ENCODE data around the gene CHD3. TPM values are rescaled to one million over a fixed set of nuclear protein-coding genes. Genes with fewer than 3 reads are reported as not detected.

CHD3 gene
- total RNA-seq, 4 donors from 2014 or later = 36.1 to 99.9 (median 45.1) TPM

- Histone ChIP-seq H3K4me1 (peaks cover 0 to 64% (median 12%) of the 10 kb centered on the region in 4 donors), H3K4me3 (peak overlapping the region; percentile 62 to 89 (median 82)), H3K36me3 (peaks cover 0 to 8% (median 0%) of the 10 kb centered on the region in 3 donors), H3K9me3 (no peaks in the 10 kb centered on the region), H3K27me3 (no peaks in the 10 kb centered on the region), H3K27ac (peak overlapping the region; percentile 89 to 96 (median 94))
- peak; percentile 22 to 65 (median 50) for DNase-seq
- TF ChIP-seq, protein P1, sequence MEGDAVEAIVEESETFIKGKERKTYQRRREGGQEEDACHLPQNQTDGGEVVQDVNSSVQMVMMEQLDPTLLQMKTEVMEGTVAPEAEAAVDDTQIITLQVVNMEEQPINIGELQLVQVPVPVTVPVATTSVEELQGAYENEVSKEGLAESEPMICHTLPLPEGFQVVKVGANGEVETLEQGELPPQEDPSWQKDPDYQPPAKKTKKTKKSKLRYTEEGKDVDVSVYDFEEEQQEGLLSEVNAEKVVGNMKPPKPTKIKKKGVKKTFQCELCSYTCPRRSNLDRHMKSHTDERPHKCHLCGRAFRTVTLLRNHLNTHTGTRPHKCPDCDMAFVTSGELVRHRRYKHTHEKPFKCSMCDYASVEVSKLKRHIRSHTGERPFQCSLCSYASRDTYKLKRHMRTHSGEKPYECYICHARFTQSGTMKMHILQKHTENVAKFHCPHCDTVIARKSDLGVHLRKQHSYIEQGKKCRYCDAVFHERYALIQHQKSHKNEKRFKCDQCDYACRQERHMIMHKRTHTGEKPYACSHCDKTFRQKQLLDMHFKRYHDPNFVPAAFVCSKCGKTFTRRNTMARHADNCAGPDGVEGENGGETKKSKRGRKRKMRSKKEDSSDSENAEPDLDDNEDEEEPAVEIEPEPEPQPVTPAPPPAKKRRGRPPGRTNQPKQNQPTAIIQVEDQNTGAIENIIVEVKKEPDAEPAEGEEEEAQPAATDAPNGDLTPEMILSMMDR (IDR thresholded peaks at IDR 0.05) = no peak
- no peak for TF ChIP-seq POLR2A (IDR thresholded peaks at IDR 0.05)
Observed at GRCh38 chr17:7884581-7885366, 3.8 kb upstream of the CHD3 start.

DNA sequence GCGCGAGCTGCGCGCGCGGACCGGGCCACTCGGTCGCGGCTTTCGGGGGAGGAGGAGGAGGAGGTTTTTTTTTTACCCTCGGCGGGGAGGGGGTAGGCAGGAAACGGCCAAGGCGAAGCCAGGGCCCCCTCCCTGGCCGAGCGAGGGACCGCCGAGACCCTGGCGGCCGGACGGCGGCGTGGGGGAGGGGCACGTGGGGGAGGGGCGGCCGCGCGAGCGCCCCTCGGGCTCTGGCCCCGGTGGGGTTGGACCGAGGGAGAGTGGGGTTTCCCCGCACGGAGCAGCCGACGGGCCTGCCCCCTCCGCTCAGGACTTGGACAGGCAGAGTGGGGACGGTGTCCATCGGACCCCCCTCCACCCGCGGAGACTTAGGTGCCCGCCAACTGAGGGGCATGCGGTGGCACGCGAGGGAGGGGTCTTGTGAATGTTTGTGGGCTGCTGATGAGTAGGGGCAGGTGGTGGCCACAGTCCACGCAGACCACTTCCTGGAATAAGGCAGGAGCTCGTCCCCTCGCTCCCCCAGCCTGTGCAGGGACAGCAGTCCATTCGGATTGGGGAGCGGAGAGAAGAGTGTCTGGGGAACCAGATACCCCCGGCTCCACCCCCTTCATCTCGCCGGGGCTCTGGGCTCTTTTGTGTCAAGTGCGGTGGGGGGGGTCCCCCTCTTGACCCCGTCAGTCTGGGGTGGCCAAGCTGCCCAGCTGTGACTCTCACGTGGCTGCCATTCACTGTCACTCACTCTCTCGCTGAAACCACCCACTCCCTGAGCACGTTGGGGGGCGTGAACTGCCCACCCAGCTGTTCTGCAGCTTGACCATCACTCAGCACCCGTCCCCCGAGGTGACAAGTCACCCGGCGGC, 3.0 kb upstream of the CHD3 start:
- TF ChIP-seq, protein P1 (IDR thresholded peaks at IDR 0.05) = no peak
- no peak for TF ChIP-seq POLR2A (IDR thresholded peaks at IDR 0.05)
- H3K27ac ChIP-seq = peak overlapping the region; percentile 89 to 96 (median 94)
- H3K27me3 ChIP-seq = no peaks in the 10 kb centered on the region
- H3K4me3 ChIP-seq = peak overlapping the region; percentile 62 to 89 (median 82)
- H3K36me3 ChIP-seq = peaks cover 0 to 7% (median 0%) of the 10 kb centered on the region in 3 donors
- DNase-seq = peak; percentile 45 to 73 (median 62)
- H3K4me1 ChIP-seq = peaks cover 0 to 70% (median 12%) of the 10 kb centered on the region in 4 donors
- H3K9me3 ChIP-seq = no peaks in the 10 kb centered on the region

GRCh38 chr17:7886227-7887037, 2.2 kb upstream of the CHD3 start:
- H3K27ac ChIP-seq = peak overlapping the region; percentile 89 to 96 (median 94)
- H3K27me3 ChIP-seq = no peaks in the 10 kb centered on the region
- no peaks in the 10 kb centered on the region for H3K9me3 ChIP-seq
- H3K36me3 ChIP-seq = peaks cover 0 to 12% (median 0%) of the 10 kb centered on the region in 3 donors
- TF ChIP-seq POLR2A (IDR thresholded peaks at IDR 0.05) = no peak
- TF ChIP-seq, protein P1 (IDR thresholded peaks at IDR 0.05) = no peak
- peak; percentile 38 to 64 (median 60) for DNase-seq
- H3K4me1 ChIP-seq = peaks cover 0 to 69% (median 12%) of the 10 kb centered on the region in 4 donors
- peak overlapping the region; percentile 62 to 89 (median 82) for H3K4me3 ChIP-seq

- Histone ChIP-seq H3K27me3 (no peaks in the 10 kb centered on the region), H3K4me3 (peak overlapping the region; percentile 62 to 89 (median 82)), H3K27ac (peak overlapping the region; percentile 89 to 96 (median 94)), H3K4me1 (peaks cover 0 to 63% (median 12%) of the 10 kb centered on the region in 4 donors), H3K36me3 (peaks cover 0 to 15% (median 0%) of the 10 kb centered on the region in 3 donors), H3K9me3 (no peaks in the 10 kb centered on the region)
- no peak for DNase-seq
- TF ChIP-seq, protein P1 (IDR thresholded peaks at IDR 0.05) = peak in 2 of 6 experiments; percentile 8 to 12
- TF ChIP-seq POLR2A (IDR thresholded peaks at IDR 0.05) = no peak
Observed at GRCh38 chr17:7887038-7887481, 1.5 kb upstream of the CHD3 start.
